ENCODE results near the gene MAP3K7CL. TPM values are rescaled to one million over a fixed set of nuclear protein-coding genes. Genes with fewer than 3 reads are reported as not detected.
A peak's percentile ranks its signal among the peaks of the same experiment; 100 is the strongest.

MAP3K7CL gene
- total RNA-seq, 1 donor from 2014 or later: 93.1 TPM

DNA sequence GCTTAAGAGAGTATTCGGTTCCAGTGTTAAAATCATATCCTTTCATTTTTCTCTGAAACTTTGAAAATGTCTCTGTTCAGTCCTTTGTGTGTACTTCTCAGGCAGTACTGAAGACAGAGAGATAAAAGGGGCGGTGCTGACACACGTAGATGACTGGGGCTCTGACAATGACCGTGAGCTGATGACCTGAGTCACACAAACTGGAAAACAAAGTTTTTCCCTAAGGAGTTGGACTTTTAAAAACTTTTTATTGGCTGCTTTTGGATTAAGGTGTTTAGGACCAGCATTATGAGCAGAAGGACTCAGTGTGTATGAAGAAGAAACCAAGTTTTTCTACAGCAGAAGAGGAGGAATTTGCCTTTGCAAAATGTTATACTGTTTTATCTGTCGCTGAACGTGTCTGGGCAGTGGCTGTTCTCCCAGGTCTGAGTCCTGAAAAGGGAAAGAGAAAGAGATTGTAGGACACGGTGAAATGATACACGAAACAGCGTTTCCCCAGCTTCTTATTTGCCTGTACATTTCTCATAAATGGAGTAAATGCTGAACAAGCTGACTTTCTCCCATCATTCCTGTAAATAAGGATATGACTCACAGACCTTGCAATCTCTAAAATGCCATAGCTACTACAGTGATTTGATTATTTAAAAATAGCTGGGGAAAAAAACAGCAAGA, 51.5 kb downstream of the MAP3K7CL start:
- peaks cover 4% of the 10 kb centered on the region for H3K9me3 Mint-ChIP-seq (ENCODE audit: low read depth)
- peaks cover 61% of the 10 kb centered on the region for H3K4me1 Mint-ChIP-seq (ENCODE audit: low read depth)
- peak overlapping the region; percentile 99 for H3K27ac Mint-ChIP-seq (ENCODE audit: unreplicated experiment)
- H3K4me3 Mint-ChIP-seq (ENCODE audit: unreplicated experiment): peak overlapping the region; percentile 68
- peaks cover 2% of the 10 kb centered on the region for H3K36me3 Mint-ChIP-seq (ENCODE audit: low read depth)
- no peak for DNase-seq (ENCODE audit: low spot score)
- H3K27me3 Mint-ChIP-seq (ENCODE audit: low read depth): no peaks in the 10 kb centered on the region
- TF ChIP-seq, protein P1, sequence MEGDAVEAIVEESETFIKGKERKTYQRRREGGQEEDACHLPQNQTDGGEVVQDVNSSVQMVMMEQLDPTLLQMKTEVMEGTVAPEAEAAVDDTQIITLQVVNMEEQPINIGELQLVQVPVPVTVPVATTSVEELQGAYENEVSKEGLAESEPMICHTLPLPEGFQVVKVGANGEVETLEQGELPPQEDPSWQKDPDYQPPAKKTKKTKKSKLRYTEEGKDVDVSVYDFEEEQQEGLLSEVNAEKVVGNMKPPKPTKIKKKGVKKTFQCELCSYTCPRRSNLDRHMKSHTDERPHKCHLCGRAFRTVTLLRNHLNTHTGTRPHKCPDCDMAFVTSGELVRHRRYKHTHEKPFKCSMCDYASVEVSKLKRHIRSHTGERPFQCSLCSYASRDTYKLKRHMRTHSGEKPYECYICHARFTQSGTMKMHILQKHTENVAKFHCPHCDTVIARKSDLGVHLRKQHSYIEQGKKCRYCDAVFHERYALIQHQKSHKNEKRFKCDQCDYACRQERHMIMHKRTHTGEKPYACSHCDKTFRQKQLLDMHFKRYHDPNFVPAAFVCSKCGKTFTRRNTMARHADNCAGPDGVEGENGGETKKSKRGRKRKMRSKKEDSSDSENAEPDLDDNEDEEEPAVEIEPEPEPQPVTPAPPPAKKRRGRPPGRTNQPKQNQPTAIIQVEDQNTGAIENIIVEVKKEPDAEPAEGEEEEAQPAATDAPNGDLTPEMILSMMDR (IDR thresholded peaks at IDR 0.05): no peak

DNA sequence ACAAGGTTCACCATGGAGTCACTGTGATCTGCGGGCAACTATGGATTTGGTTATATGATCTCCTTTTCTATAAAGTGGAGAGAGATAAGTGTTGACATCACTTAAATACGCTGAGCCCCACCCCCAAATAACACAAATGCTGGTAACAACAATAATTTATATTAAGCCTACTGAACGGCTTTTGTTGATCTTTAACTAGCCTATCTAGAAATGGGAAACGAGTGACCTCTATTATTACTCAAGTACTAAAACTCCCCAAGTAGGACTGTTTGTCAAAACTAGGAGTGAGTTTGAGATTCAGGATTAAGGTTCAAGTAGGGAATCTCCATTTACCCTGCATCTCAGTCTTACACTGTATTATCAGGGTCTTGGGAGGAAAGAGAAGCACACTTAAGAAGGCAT, 52.2 kb downstream of the MAP3K7CL start:
- H3K27ac Mint-ChIP-seq (ENCODE audit: unreplicated experiment): peak overlapping the region; percentile 99
- peaks cover 4% of the 10 kb centered on the region for H3K9me3 Mint-ChIP-seq (ENCODE audit: low read depth)
- peaks cover 2% of the 10 kb centered on the region for H3K36me3 Mint-ChIP-seq (ENCODE audit: low read depth)
- peak overlapping the region; percentile 68 for H3K4me3 Mint-ChIP-seq (ENCODE audit: unreplicated experiment)
- TF ChIP-seq, protein P1 (IDR thresholded peaks at IDR 0.05): no peak
- no peaks in the 10 kb centered on the region for H3K27me3 Mint-ChIP-seq (ENCODE audit: low read depth)
- H3K4me1 Mint-ChIP-seq (ENCODE audit: low read depth): peaks cover 69% of the 10 kb centered on the region
- no peak for DNase-seq (ENCODE audit: low spot score)

DNA sequence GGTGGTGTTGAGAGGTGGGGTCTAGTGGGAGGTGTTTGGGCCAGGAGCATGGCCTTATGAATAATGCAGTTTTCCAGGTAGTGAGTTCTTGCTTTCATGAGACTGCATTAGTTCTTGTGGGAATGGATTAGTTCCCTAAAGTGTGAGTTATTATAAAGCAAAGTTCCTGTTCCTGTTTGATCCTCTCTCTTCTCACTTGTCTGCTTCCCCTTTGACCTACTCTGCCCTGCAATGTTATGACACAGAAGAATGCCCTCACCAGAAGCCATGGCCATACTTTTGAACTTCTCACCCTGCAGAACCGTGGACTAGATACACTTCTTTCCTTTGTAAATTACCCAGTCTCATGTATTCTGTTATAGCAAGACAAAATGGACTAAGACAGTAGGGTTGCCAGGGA, 53.6 kb downstream of the MAP3K7CL start:
- no peak for DNase-seq (ENCODE audit: low spot score)
- Mint-ChIP-seq H3K36me3 (ENCODE audit: low read depth) (peaks cover 2% of the 10 kb centered on the region), H3K27ac (ENCODE audit: unreplicated experiment) (peak overlapping the region; percentile 99), H3K4me1 (ENCODE audit: low read depth) (peaks cover 77% of the 10 kb centered on the region), H3K9me3 (ENCODE audit: low read depth) (peaks cover 4% of the 10 kb centered on the region), H3K4me3 (ENCODE audit: unreplicated experiment) (no peak overlapping the region), H3K27me3 (ENCODE audit: low read depth) (no peaks in the 10 kb centered on the region)
- TF ChIP-seq, protein P1 (IDR thresholded peaks at IDR 0.05): no peak

DNA sequence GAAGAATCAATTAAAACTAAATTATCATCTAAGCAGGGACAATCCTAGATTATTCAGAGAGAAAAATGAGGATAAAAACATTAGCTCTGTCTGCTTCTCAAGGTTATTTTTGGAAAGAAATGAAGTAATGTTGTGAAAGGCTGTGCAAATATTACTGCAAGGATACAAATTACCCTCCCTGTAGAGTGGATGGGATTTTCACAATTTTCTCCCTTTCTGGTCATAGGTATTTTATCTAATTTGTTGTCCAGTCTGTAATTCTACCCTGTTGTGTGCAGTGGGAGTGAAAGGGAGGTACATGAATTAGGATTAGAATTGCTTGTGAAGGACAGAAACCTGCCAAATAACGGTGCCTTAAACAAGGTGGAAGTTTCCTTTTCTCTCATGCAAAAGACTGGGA, 54.7 kb downstream of the MAP3K7CL start:
- Mint-ChIP-seq H3K27ac (ENCODE audit: unreplicated experiment) (peak overlapping the region; percentile 99), H3K4me1 (ENCODE audit: low read depth) (peaks cover 84% of the 10 kb centered on the region)
- no peak for DNase-seq (ENCODE audit: low spot score)

DNA sequence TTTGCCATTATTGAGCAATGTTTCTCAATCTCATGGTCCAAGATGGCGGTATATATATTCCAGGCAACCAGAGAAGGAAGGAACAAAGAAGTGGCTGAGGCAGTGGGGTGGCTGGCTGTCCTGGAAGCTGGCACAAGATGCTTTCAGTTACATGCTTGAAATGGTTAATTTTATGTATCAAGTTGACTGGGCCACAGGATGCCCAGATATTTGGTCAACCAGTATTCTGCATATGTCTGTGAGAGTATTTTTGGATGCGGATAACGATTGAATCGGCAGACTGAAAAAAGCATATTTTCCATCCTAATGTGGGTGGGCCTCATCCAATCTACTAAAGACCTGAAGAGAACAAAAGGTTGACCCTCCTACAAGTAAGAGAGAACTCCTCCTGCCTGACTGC, 55.2 kb downstream of the MAP3K7CL start:
- peaks cover 84% of the 10 kb centered on the region for H3K4me1 Mint-ChIP-seq (ENCODE audit: low read depth)
- TF ChIP-seq, protein P1 (IDR thresholded peaks at IDR 0.05): no peak
- H3K27ac Mint-ChIP-seq (ENCODE audit: unreplicated experiment): peak overlapping the region; percentile 99
- H3K4me3 Mint-ChIP-seq (ENCODE audit: unreplicated experiment): no peak overlapping the region
- DNase-seq (ENCODE audit: low spot score): no peak
- peaks cover 4% of the 10 kb centered on the region for H3K9me3 Mint-ChIP-seq (ENCODE audit: low read depth)
- H3K27me3 Mint-ChIP-seq (ENCODE audit: low read depth): no peaks in the 10 kb centered on the region
- H3K36me3 Mint-ChIP-seq (ENCODE audit: low read depth): no peaks in the 10 kb centered on the region

More for the DNA sequence above, 54.7 kb downstream of the MAP3K7CL start:
- Mint-ChIP-seq H3K27me3 (ENCODE audit: low read depth) (no peaks in the 10 kb centered on the region), H3K9me3 (ENCODE audit: low read depth) (peaks cover 4% of the 10 kb centered on the region), H3K36me3 (ENCODE audit: low read depth) (no peaks in the 10 kb centered on the region), H3K4me3 (ENCODE audit: unreplicated experiment) (no peak overlapping the region)
- TF ChIP-seq, protein P1 (IDR thresholded peaks at IDR 0.05): no peak

Measured in chondrocyte (in vitro differentiated cells).